ENCODE measurements around the gene EEIG1.

The EEIG1 gene

GRCh38 chr9:128002959-128003358, 22.2 kb upstream of the EEIG1 start:
- Histone ChIP-seq H3K9me3 (no peaks in the 10 kb centered on the region; the same call in 1 of the 2 replicates), H3K4me2 (no peak overlapping the region), H3K27ac (no peak overlapping the region), H4K20me1 (no peaks in the 10 kb centered on the region), H3K9ac (no peak overlapping the region), H3K4me1 (peaks cover 37% of the 10 kb centered on the region), H3K36me3 (no peaks in the 10 kb centered on the region), H3K4me3 (no peak overlapping the region), H3K27me3 (no peaks in the 10 kb centered on the region)
- no peak for TF ChIP-seq Cebpa-rat (IDR thresholded peaks at IDR 0.05)

GRCh38 chr9:128001779-128002298, 21.1 kb upstream of the EEIG1 start:
- Histone ChIP-seq H3K27me3 (no peaks in the 10 kb centered on the region), H3K36me3 (no peaks in the 10 kb centered on the region), H3K27ac (no peak overlapping the region), H4K20me1 (no peaks in the 10 kb centered on the region), H3K9ac (no peak overlapping the region), H3K4me2 (no peak overlapping the region), H3K9me3 (no peaks in the 10 kb centered on the region), H3K4me3 (no peak overlapping the region), H3K4me1 (peaks cover 26% of the 10 kb centered on the region)
- no peak for TF ChIP-seq Cebpa-rat (IDR thresholded peaks at IDR 0.05)

- Histone ChIP-seq H3K36me3 (no peaks in the 10 kb centered on the region), H3K9me3 (no peaks in the 10 kb centered on the region), H3K4me3 (no peak overlapping the region), H4K20me1 (no peaks in the 10 kb centered on the region), H3K27me3 (no peaks in the 10 kb centered on the region), H3K9ac (no peak overlapping the region), H3K27ac (no peak overlapping the region), H3K4me2 (no peak overlapping the region), H3K4me1 (peaks cover 20% of the 10 kb centered on the region)
- no peak for TF ChIP-seq Cebpa-rat (IDR thresholded peaks at IDR 0.05)
These were observed 20.5 kb upstream of the EEIG1 start for GRCh38 chr9:128001151-128001778.

- no peak overlapping the region for H3K4me2 ChIP-seq
- H3K4me3 ChIP-seq: no peak overlapping the region
- H3K36me3 ChIP-seq: no peaks in the 10 kb centered on the region
- no peaks in the 10 kb centered on the region for H3K9me3 ChIP-seq
- H3K9ac ChIP-seq: no peak overlapping the region
- no peaks in the 10 kb centered on the region for H4K20me1 ChIP-seq
- no peaks in the 10 kb centered on the region for H3K27me3 ChIP-seq
- H3K27ac ChIP-seq: no peak overlapping the region
- 0 out of 2 replicates have a peak, but pooled peaks cover 2% of the 10 kb centered on the region for H3K4me1 ChIP-seq
- no peak for TF ChIP-seq Cebpa-rat (IDR thresholded peaks at IDR 0.05)
These were observed 18.7 kb upstream of the EEIG1 start for GRCh38 chr9:127999461-127999860.

GRCh38 chr9:127993721-127994120, 12.9 kb upstream of the EEIG1 start:
- H3K4me1 ChIP-seq: no peaks in the 10 kb centered on the region
- TF ChIP-seq Cebpa-rat (IDR thresholded peaks at IDR 0.05): no peak
- H4K20me1 ChIP-seq: no peaks in the 10 kb centered on the region
- no peak overlapping the region for H3K27ac ChIP-seq
- H3K4me2 ChIP-seq: no peak overlapping the region
- no peaks in the 10 kb centered on the region for H3K9me3 ChIP-seq
- H3K36me3 ChIP-seq: no peaks in the 10 kb centered on the region
- no peak overlapping the region for H3K9ac ChIP-seq
- H3K27me3 ChIP-seq: no peaks in the 10 kb centered on the region
- no peak overlapping the region for H3K4me3 ChIP-seq

GRCh38 chr9:127991757-127992274, 11.0 kb upstream of the EEIG1 start:
- Histone ChIP-seq H3K9ac (no peak overlapping the region), H3K27ac (no peak overlapping the region), H3K9me3 (no peaks in the 10 kb centered on the region), H4K20me1 (no peaks in the 10 kb centered on the region), H3K27me3 (no peaks in the 10 kb centered on the region), H3K4me2 (no peak overlapping the region), H3K4me3 (no peak overlapping the region), H3K4me1 (peaks cover 14% of the 10 kb centered on the region), H3K36me3 (no peaks in the 10 kb centered on the region)
- no peak for TF ChIP-seq Cebpa-rat (IDR thresholded peaks at IDR 0.05)

- no peak for TF ChIP-seq Cebpa-rat (IDR thresholded peaks at IDR 0.05)
- no peaks in the 10 kb centered on the region for H3K9me3 ChIP-seq
- H3K4me2 ChIP-seq: no peak overlapping the region
- H4K20me1 ChIP-seq: no peaks in the 10 kb centered on the region
- no peak overlapping the region for H3K4me3 ChIP-seq
- H3K9ac ChIP-seq: no peak overlapping the region
- no peaks in the 10 kb centered on the region for H3K27me3 ChIP-seq
- H3K36me3 ChIP-seq: no peaks in the 10 kb centered on the region
- H3K4me1 ChIP-seq: peaks cover 21% of the 10 kb centered on the region
- no peak overlapping the region for H3K27ac ChIP-seq
These were observed 10.4 kb upstream of the EEIG1 start for GRCh38 chr9:127991017-127991756.

- H3K4me3 ChIP-seq: no peak overlapping the region
- no peaks in the 10 kb centered on the region for H3K9me3 ChIP-seq
- no peak overlapping the region for H3K4me2 ChIP-seq
- H4K20me1 ChIP-seq: no peaks in the 10 kb centered on the region
- H3K27me3 ChIP-seq: no peaks in the 10 kb centered on the region
- H3K36me3 ChIP-seq: no peaks in the 10 kb centered on the region
- no peak overlapping the region for H3K9ac ChIP-seq
- peaks cover 25% of the 10 kb centered on the region for H3K4me1 ChIP-seq
- TF ChIP-seq Cebpa-rat (IDR thresholded peaks at IDR 0.05): no peak
- H3K27ac ChIP-seq: no peak overlapping the region
These were observed 9.8 kb upstream of the EEIG1 start for GRCh38 chr9:127990554-127990953.

- no peak overlapping the region for H3K4me2 ChIP-seq
- no peak overlapping the region for H3K27ac ChIP-seq
- H3K36me3 ChIP-seq: no peaks in the 10 kb centered on the region
- H3K4me1 ChIP-seq: peaks cover 37% of the 10 kb centered on the region
- H4K20me1 ChIP-seq: no peaks in the 10 kb centered on the region
- no peak overlapping the region for H3K4me3 ChIP-seq
- no peaks in the 10 kb centered on the region for H3K9me3 ChIP-seq
- no peaks in the 10 kb centered on the region for H3K27me3 ChIP-seq
- no peak for TF ChIP-seq Cebpa-rat (IDR thresholded peaks at IDR 0.05)
- no peak overlapping the region for H3K9ac ChIP-seq
These were observed 8.3 kb upstream of the EEIG1 start for GRCh38 chr9:127989094-127989493.

- peaks cover 56% of the 10 kb centered on the region for H3K4me1 ChIP-seq
- no peaks in the 10 kb centered on the region for H3K27me3 ChIP-seq
- no peaks in the 10 kb centered on the region for H4K20me1 ChIP-seq
- H3K27ac ChIP-seq: peak overlapping the region; percentile 44; the same call in 1 of the 2 replicates
- H3K4me3 ChIP-seq: no peak overlapping the region
- H3K4me2 ChIP-seq: peak overlapping the region; percentile 66
- no peaks in the 10 kb centered on the region for H3K36me3 ChIP-seq
- TF ChIP-seq Cebpa-rat (IDR thresholded peaks at IDR 0.05): no peak
- H3K9me3 ChIP-seq: no peaks in the 10 kb centered on the region
- no peak overlapping the region for H3K9ac ChIP-seq
These were observed 6.4 kb upstream of the EEIG1 start for GRCh38 chr9:127987103-127987614.
